Progenitor cell of endocrine pancreas (in vitro differentiated cells): ENCODE measurements around the gene IFITM2. TPM values are rescaled to one million over a fixed set of nuclear protein-coding genes. Genes with fewer than 3 reads are reported as not detected.

Source experiments
- DNase-seq: peaks from one replicate; pipeline ENCODE4 v3.0.0; 2021; ENCODE audit warnings: low spot score; ENCODE audit not compliant: unreplicated experiment
- H3K27ac Mint-ChIP-seq: 2 replicates; pipeline ENCODE4 v1.8.0; 2021; ENCODE audit warnings: mild to moderate bottlenecking, moderate library complexity, mixed read lengths
- H3K27me3 Mint-ChIP-seq: 2 replicates; pipeline ENCODE4 v1.8.0; 2021; ENCODE audit warnings: mixed read lengths
- H3K36me3 Mint-ChIP-seq: 2 replicates; pipeline ENCODE4 v1.8.0; 2022; ENCODE audit warnings: mixed read lengths; ENCODE audit not compliant: insufficient read depth
- H3K4me1 Mint-ChIP-seq: 2 replicates; pipeline ENCODE4 v1.8.0; 2021; ENCODE audit warnings: low read depth, mixed read lengths
- H3K4me3 Mint-ChIP-seq: 2 replicates; pipeline ENCODE4 v1.8.0; 2021; ENCODE audit warnings: low read depth, mild to moderate bottlenecking, moderate library complexity, mixed read lengths
- H3K9me3 Mint-ChIP-seq: 2 replicates; pipeline ENCODE4 v1.8.0; 2021; ENCODE audit warnings: low read depth, mixed read lengths
- CTCF ChIP-seq: fragments of 200-600 bp; sonication (generic); IDR thresholded peaks from one replicate; pipeline ENCODE4 v1.5.0; 2021; ENCODE audit warnings: antibody characterized with exemption, mild to moderate bottlenecking; ENCODE audit not compliant: unreplicated experiment
- total RNA-seq: library from RNA; stranded (reverse); gene quantifications from 2 replicates; pipeline ENCODE4 v1.2.1, GENCODE V29; 2021

The IFITM2 gene
- total RNA-seq, 1 donor from 2014 or later: 33.2 TPM

- DNase-seq: no peak
- Mint-ChIP-seq H3K4me3 (no peak overlapping the region), H3K27ac (peak overlapping the region; percentile 88), H3K36me3 (no peaks in the 10 kb centered on the region), H3K27me3 (peaks cover 25% of the 10 kb centered on the region), H3K9me3 (peaks cover 8% of the 10 kb centered on the region), H3K4me1 (peaks cover 7% of the 10 kb centered on the region)
- TF ChIP-seq CTCF: no peak
Observed at GRCh38 chr11:272931-273198, 34.8 kb upstream of the IFITM2 start.

- Mint-ChIP-seq H3K9me3 (peaks cover 8% of the 10 kb centered on the region), H3K27me3 (peaks cover 14% of the 10 kb centered on the region), H3K36me3 (no peaks in the 10 kb centered on the region)
Observed at GRCh38 chr11:276219-276618, 31.4 kb upstream of the IFITM2 start.

GRCh38 chr11:278001-278951, 29.3 kb upstream of the IFITM2 start, which contains the start of gene NLRP6:
Gene NLRP6, plus strand, starts transcription at chr11:278407. Its CDS starts 163 bp downstream, at chr11:278570.
- no peak within 1 kb of the TSS for H3K27ac Mint-ChIP-seq

More at GRCh38 chr11:276219-276618, 31.4 kb upstream of the IFITM2 start:
- peaks cover 5% of the 10 kb centered on the region for H3K4me1 Mint-ChIP-seq
- TF ChIP-seq CTCF: no peak
- H3K27ac Mint-ChIP-seq: no peak overlapping the region
- no peak overlapping the region for H3K4me3 Mint-ChIP-seq
- DNase-seq: no peak

GRCh38 chr11:279040-279965, 28.3 kb upstream of the IFITM2 start:
- Mint-ChIP-seq H3K36me3 (no peaks in the 10 kb centered on the region), H3K27me3 (peaks cover 26% of the 10 kb centered on the region), H3K9me3 (peaks cover 8% of the 10 kb centered on the region), H3K27ac (no peak overlapping the region), H3K4me3 (no peak overlapping the region), H3K4me1 (no peaks in the 10 kb centered on the region)
- no peak for DNase-seq
- no peak for TF ChIP-seq CTCF

More at GRCh38 chr11:278001-278951, 29.3 kb upstream of the IFITM2 start, which contains the start of gene NLRP6:
- H3K9me3 Mint-ChIP-seq: peaks cover 8% of the 10 kb centered on the region
- H3K4me1 Mint-ChIP-seq: no peaks in the 10 kb centered on the region
- peaks cover 26% of the 10 kb centered on the region for H3K27me3 Mint-ChIP-seq
- TF ChIP-seq CTCF: no peak
- no peaks in the 10 kb centered on the region for H3K36me3 Mint-ChIP-seq
- DNase-seq: no peak
- H3K4me3 Mint-ChIP-seq: no peak within 1 kb of the TSS

- H3K27ac Mint-ChIP-seq: no peak overlapping the region
- DNase-seq: no peak
- peaks cover 8% of the 10 kb centered on the region for H3K9me3 Mint-ChIP-seq
- peaks cover 26% of the 10 kb centered on the region for H3K27me3 Mint-ChIP-seq
- no peaks in the 10 kb centered on the region for H3K36me3 Mint-ChIP-seq
- no peak for TF ChIP-seq CTCF
- H3K4me3 Mint-ChIP-seq: no peak overlapping the region
- no peaks in the 10 kb centered on the region for H3K4me1 Mint-ChIP-seq
Observed at GRCh38 chr11:279966-280705, 27.5 kb upstream of the IFITM2 start.
